ENCODE results near the gene BANK1.

DNA sequence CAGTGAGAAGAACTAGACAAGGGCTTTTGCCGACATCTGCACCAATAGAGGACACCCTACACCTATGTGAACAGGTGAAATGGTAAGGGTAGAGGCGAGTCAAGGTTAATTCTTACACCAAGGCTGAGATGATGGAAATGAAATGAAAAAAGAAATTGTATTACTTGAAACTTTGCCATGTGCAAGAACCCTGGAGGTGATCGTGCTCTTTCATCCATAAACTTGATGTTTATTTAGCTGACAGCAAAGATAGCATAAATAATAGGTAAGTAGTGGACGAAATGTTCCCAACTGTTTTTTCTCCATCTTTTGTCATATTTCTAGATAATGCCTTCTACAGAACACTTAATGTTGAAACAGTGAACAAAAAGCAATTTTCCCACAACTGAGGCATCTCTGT lies 162.5 kb downstream of the BANK1 start:
- TF ChIP-seq, protein P1, sequence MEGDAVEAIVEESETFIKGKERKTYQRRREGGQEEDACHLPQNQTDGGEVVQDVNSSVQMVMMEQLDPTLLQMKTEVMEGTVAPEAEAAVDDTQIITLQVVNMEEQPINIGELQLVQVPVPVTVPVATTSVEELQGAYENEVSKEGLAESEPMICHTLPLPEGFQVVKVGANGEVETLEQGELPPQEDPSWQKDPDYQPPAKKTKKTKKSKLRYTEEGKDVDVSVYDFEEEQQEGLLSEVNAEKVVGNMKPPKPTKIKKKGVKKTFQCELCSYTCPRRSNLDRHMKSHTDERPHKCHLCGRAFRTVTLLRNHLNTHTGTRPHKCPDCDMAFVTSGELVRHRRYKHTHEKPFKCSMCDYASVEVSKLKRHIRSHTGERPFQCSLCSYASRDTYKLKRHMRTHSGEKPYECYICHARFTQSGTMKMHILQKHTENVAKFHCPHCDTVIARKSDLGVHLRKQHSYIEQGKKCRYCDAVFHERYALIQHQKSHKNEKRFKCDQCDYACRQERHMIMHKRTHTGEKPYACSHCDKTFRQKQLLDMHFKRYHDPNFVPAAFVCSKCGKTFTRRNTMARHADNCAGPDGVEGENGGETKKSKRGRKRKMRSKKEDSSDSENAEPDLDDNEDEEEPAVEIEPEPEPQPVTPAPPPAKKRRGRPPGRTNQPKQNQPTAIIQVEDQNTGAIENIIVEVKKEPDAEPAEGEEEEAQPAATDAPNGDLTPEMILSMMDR (conservative IDR thresholded peaks at IDR 0.05 in 1 of 2, IDR thresholded peaks at IDR 0.05 in 1 of 2; ENCODE audit: low read depth in 1 of 2, low read length in 2 of 2) = no peak
- TF ChIP-seq EZH2 (IDR thresholded peaks at IDR 0.05; ENCODE audit: low read length, missing control alignments) = no peak

Data from fibroblast of lung (primary cell).